22Rv1 (cell line): Measurements from ENCODE around the gene NRP2.

Source experiments
- ZFX ChIP-seq: fragments of 450-650 bp; IDR thresholded peaks from 2 replicates; pipeline ENCODE4 v1.6.1; 2017; ENCODE audit warnings: antibody characterized with exemption, borderline replicate concordance
- TF ChIP-seq, protein P1 (sequence below): fragments of 450-650 bp; IDR thresholded peaks from 2 replicates; pipeline ENCODE4 v1.5.1; 2017; ENCODE audit warnings: mild to moderate bottlenecking

DNA sequence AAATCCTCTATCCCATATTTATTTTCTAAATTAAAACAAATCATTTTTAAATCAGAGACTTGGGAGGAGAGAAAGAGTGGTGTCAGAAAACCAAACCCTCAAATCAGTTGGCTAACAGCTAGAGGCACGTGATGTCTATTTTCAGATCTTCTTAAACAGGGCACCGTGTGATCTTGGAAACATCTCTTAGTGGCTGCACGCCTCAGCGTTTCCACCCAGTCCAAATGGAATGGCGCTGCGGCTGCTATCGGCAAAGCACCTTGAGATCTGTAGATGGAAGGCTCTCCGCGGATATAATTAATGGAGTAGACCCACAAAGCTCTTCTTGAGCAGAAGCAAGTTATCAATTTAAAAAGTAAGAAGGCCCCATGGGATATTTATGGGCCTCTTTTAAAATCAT is 50.0 kb downstream of the NRP2 start:
- TF ChIP-seq, protein P1, sequence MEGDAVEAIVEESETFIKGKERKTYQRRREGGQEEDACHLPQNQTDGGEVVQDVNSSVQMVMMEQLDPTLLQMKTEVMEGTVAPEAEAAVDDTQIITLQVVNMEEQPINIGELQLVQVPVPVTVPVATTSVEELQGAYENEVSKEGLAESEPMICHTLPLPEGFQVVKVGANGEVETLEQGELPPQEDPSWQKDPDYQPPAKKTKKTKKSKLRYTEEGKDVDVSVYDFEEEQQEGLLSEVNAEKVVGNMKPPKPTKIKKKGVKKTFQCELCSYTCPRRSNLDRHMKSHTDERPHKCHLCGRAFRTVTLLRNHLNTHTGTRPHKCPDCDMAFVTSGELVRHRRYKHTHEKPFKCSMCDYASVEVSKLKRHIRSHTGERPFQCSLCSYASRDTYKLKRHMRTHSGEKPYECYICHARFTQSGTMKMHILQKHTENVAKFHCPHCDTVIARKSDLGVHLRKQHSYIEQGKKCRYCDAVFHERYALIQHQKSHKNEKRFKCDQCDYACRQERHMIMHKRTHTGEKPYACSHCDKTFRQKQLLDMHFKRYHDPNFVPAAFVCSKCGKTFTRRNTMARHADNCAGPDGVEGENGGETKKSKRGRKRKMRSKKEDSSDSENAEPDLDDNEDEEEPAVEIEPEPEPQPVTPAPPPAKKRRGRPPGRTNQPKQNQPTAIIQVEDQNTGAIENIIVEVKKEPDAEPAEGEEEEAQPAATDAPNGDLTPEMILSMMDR: no peak
- no peak for TF ChIP-seq ZFX
